Ascending aorta (tissue), 2 donors: ENCODE results near the gene FYB2. TPM values are rescaled to one million over a fixed set of nuclear protein-coding genes. Genes with fewer than 3 reads are reported as not detected.

Source experiments
- DNase-seq, 2 donors: peaks; one replicate each; pipeline ENCODE4 v3.0.0-alpha.2; 2019; ENCODE audit warnings: low spot score in 2 of 2
- H3K27ac ChIP-seq, 2 donors: fragments of 200-600 bp; sonication (generic); one replicate each; pipeline ENCODE4 v1.5.1; 2016 to 2017; ENCODE audit warnings: mild to moderate bottlenecking in 1 of 2
- H3K27me3 ChIP-seq: fragments of 200-600 bp; sonication (generic); one replicate; pipeline ENCODE4 v1.5.1; 2017
- H3K36me3 ChIP-seq, 2 donors: fragments of 200-600 bp; sonication (generic); one replicate each; pipeline ENCODE4 v1.5.1; 2016
- H3K4me1 ChIP-seq, 2 donors: fragments of 200-600 bp; sonication (generic); one replicate each; pipeline ENCODE4 v1.5.1; 2016 to 2017; ENCODE audit warnings: mild to moderate bottlenecking in 1 of 2
- H3K4me3 ChIP-seq, 2 donors: fragments of 200-600 bp; sonication (generic); one replicate each; pipeline ENCODE4 v1.5.1; 2016 to 2017; ENCODE audit warnings: mild to moderate bottlenecking in 1 of 2
- H3K9me3 ChIP-seq, 2 donors: fragments of 200-600 bp; sonication (generic); one replicate each; pipeline ENCODE4 v1.5.1; 2016
- intact Hi-C: fragments of 100-400 bp; cut with DNase I; formaldehyde crosslinking; loops from one replicate; pipeline ENCODE4 v1.15.1; 2023
- total RNA-seq: library from RNA; depleted of rRNA; stranded (reverse); fragments of >200 nt; gene quantifications from one replicate; pipeline ENCODE4 v1.1.0, GENCODE V29; 2016
- TF ChIP-seq, protein P1 (sequence below), 3 experiments: fragments of 200-600 bp in 2 of 3; fragments of 450-650 bp in 1 of 3; sonication (generic) in 2 of 3; IDR thresholded peaks; one replicate each; pipeline ENCODE4 v1.5.1; 2016 to 2019; ENCODE audit warnings: antibody characterized with exemption in 3 of 3, mild to moderate bottlenecking in 1 of 3, moderate library complexity in 1 of 3

Gene FYB2
- total RNA-seq, 1 donor from 2014 or later = not detected

DNA sequence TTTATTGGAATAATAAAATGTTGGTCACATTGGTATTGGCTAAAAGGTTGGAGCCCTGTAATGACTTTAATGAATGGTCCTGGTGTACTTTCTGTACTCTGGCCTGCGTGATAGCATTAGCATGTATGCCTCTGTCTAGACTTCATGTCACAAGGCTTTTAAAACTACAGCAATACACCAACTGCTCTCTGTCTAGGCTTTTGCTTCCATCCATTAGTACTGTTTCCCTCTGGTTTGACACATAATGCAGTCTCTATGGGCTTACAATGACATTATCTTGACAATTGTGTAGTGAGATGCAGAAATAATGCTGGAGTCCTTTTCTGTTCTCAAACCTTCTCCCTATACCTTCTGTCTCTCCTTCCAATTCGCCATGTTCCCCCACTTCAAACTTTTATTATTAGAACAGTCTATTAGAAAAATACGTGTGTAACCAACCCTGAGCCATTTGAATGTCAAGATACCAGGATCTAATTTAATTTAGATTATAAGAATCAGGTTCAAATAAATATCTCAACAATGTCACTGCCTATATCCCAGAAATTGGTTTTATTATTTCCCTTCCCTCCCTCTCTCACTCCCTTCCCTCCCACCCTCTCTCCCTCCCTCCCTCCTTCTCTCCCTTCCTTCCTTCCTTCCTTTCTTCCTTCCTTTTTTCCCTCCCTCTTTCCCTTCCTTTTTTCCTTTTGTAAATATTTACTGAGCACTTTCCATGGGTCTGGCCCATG lies 44.2 kb upstream of the FYB2 start:
- TF ChIP-seq, protein P1, sequence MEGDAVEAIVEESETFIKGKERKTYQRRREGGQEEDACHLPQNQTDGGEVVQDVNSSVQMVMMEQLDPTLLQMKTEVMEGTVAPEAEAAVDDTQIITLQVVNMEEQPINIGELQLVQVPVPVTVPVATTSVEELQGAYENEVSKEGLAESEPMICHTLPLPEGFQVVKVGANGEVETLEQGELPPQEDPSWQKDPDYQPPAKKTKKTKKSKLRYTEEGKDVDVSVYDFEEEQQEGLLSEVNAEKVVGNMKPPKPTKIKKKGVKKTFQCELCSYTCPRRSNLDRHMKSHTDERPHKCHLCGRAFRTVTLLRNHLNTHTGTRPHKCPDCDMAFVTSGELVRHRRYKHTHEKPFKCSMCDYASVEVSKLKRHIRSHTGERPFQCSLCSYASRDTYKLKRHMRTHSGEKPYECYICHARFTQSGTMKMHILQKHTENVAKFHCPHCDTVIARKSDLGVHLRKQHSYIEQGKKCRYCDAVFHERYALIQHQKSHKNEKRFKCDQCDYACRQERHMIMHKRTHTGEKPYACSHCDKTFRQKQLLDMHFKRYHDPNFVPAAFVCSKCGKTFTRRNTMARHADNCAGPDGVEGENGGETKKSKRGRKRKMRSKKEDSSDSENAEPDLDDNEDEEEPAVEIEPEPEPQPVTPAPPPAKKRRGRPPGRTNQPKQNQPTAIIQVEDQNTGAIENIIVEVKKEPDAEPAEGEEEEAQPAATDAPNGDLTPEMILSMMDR (IDR thresholded peaks at IDR 0.05) = no peak
- H3K4me1 ChIP-seq = no peaks in the 10 kb centered on the region
- intact Hi-C loops = no loop called here
- no peaks in the 10 kb centered on the region for H3K36me3 ChIP-seq
- no peaks in the 10 kb centered on the region for H3K9me3 ChIP-seq
- no peak for DNase-seq
- H3K4me3 ChIP-seq = no peak overlapping the region
- H3K27me3 ChIP-seq = no peaks in the 10 kb centered on the region
- H3K27ac ChIP-seq = no peak overlapping the region

DNA sequence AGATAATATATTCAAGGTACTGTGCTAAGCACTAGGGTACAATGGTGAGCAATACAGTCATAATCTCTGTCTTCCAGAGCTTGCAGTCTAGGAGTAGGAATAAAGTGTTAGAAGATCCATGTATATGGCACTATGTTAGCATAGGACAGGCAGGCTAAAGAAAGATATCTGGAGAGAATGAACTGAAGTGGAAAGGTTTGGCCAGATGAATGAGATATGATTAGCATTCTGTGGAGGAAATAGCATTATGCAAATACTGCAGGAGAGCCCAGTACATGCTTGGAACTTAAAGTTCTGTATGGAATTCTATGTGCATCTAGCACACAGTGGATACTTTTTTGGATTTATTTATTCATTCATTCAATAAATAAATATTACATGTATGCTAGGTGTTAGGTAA lies 40.1 kb upstream of the FYB2 start:
- DNase-seq = no peak
- Histone ChIP-seq H3K27ac (no peak overlapping the region), H3K9me3 (no peaks in the 10 kb centered on the region), H3K36me3 (no peaks in the 10 kb centered on the region), H3K27me3 (no peaks in the 10 kb centered on the region), H3K4me1 (no peaks in the 10 kb centered on the region), H3K4me3 (no peak overlapping the region)
- intact Hi-C loops = no loop called here
- TF ChIP-seq, protein P1 (IDR thresholded peaks at IDR 0.05) = no peak

DNA sequence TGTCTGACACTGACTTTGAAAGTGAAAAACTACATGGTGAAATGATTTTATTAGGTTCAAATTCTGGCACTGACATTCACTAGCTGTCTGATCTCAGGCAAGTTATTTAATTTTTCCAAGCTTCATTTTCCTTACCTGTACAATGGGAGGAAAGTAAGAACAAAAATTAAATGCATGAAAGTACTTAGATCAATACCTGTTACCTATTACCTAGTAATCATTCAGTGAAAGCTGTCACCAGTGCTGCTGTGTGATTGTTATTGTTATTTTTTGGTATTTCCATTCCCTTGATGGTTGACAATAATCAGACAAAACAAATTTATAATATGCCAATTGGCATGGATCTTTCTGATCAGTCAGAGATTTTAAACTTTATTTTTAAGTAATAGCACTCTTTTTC lies 37.0 kb upstream of the FYB2 start:
- H3K27me3 ChIP-seq = no peaks in the 10 kb centered on the region
- intact Hi-C loops = no loop called here

DNA sequence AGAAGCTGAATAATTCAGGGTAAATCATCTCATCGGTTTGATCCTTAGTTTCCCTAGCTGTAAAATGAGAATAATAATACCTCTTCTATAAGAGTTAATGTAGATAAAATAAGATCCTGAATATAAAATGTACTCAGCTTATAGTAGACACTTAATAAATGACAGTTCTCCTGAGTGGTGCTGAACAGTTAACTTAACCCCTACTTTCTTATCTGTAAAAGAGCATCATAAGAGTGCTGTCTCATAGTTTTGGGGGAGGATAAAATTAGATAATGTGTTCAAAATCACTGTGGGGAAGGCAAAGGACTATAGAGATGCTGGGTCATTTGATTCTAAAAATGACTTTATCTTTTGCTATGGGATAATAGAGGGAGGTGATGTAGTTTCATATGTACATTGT lies 36.0 kb upstream of the FYB2 start:
- intact Hi-C loops = no loop called here
- H3K36me3 ChIP-seq = no peaks in the 10 kb centered on the region
- no peak overlapping the region for H3K4me3 ChIP-seq
- no peaks in the 10 kb centered on the region for H3K4me1 ChIP-seq
- no peak for DNase-seq
- TF ChIP-seq, protein P1 (IDR thresholded peaks at IDR 0.05) = no peak
- no peak overlapping the region for H3K27ac ChIP-seq
- no peaks in the 10 kb centered on the region for H3K27me3 ChIP-seq
- H3K9me3 ChIP-seq = no peaks in the 10 kb centered on the region

More for the DNA sequence above, 37.0 kb upstream of the FYB2 start:
- no peaks in the 10 kb centered on the region for H3K9me3 ChIP-seq
- H3K27ac ChIP-seq = no peak overlapping the region
- H3K36me3 ChIP-seq = no peaks in the 10 kb centered on the region
- H3K4me1 ChIP-seq = no peaks in the 10 kb centered on the region
- no peak for DNase-seq
- TF ChIP-seq, protein P1 (IDR thresholded peaks at IDR 0.05) = no peak
- H3K4me3 ChIP-seq = no peak overlapping the region

DNA sequence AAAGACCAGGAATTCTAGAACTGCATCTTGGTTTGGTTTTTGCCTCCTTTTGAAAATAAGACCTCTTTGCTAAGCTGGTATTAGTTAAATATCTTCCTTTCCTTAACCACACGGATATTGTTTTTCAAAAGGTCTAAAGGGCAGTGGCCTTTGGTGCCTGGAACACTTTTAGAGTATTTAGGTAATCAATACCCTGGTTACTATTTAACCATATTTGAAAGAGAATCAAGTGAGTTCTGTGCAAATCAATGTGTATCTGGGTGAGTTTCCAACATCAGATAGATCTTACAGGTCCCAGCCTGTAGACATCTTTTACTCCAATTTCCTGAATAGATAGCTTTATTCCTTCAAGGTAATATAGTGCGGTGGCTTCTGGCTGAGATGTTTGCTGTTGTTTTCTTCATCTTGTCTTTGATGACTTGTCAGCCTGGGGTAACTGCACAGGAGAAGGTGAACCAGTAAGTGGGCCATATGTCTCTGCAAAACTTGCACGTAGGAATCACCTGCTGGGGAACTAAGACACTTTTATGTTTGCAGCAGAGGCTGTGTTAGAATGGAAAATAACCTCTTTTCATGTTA lies 35.4 kb upstream of the FYB2 start, which contains the start of gene C8A:
C8A (plus strand) TSS at position 277 of the 579 bp plus-strand sequence; CDS start at position 382, 105 bp downstream.
- TF ChIP-seq, protein P1 (IDR thresholded peaks at IDR 0.05) = no peak
- Histone ChIP-seq H3K36me3 (no peaks in the 10 kb centered on the region), H3K27ac (no peak within 1 kb of the TSS), H3K4me1 (no peaks in the 10 kb centered on the region), H3K9me3 (no peaks in the 10 kb centered on the region), H3K4me3 (no peak within 1 kb of the TSS), H3K27me3 (no peaks in the 10 kb centered on the region)
- no peak for DNase-seq
- intact Hi-C loops = no loop called here
